GM21381 (cell line): Measurements from ENCODE around the gene ABCC9.

Experiments
- ATAC-seq: cut with Tn5 transposase; IDR thresholded peaks from one replicate; pipeline ENCODE4 v1.9.1; 2021; ENCODE audit warnings: mild to moderate bottlenecking, moderate library complexity; ENCODE audit not compliant: unreplicated experiment

The ABCC9 gene

GRCh38 chr12:21776175-21776574 is 165.1 kb downstream of the ABCC9 start:
- no peak for ATAC-seq

GRCh38 chr12:21775133-21775820 is 165.9 kb downstream of the ABCC9 start:
- no peak for ATAC-seq

- ATAC-seq: no peak
Measured at GRCh38 chr12:21774358-21775132, 166.7 kb downstream of the ABCC9 start, which contains the start of gene KCNJ8. Gene KCNJ8, minus strand, starts transcription at chr12:21774706. Its CDS starts 1,090 bp downstream, at chr12:21773616.

GRCh38 chr12:21773806-21774205 is 167.4 kb downstream of the ABCC9 start:
- ATAC-seq: no peak

GRCh38 chr12:21773263-21773741 is 167.9 kb downstream of the ABCC9 start:
- no peak for ATAC-seq

GRCh38 chr12:21771311-21771710 is 169.9 kb downstream of the ABCC9 start:
- ATAC-seq: no peak

- ATAC-seq: no peak
Measured at GRCh38 chr12:21769307-21769706, 171.9 kb downstream of the ABCC9 start.

GRCh38 chr12:21766403-21766802 is 174.8 kb downstream of the ABCC9 start:
- no peak for ATAC-seq

GRCh38 chr12:21764950-21765349 is 176.3 kb downstream of the ABCC9 start:
- no peak for ATAC-seq

GRCh38 chr12:21764065-21764464 is 177.2 kb downstream of the ABCC9 start:
- no peak for ATAC-seq

GRCh38 chr12:21763531-21763930 is 177.7 kb downstream of the ABCC9 start:
- no peak for ATAC-seq

GRCh38 chr12:21759737-21760136 is 181.5 kb downstream of the ABCC9 start:
- no peak for ATAC-seq

GRCh38 chr12:21757735-21758134 is 183.5 kb downstream of the ABCC9 start:
- no peak for ATAC-seq

- no peak for ATAC-seq
Measured at GRCh38 chr12:21756699-21757098, 184.5 kb downstream of the ABCC9 start.

- ATAC-seq: no peak
Measured at GRCh38 chr12:21751517-21751916, 189.7 kb downstream of the ABCC9 start.
